Muscle layer of colon (tissue), 2 donors: Measurements from ENCODE around the gene ACADL.
"Not testable (repeated sequence)": the region's sequence is repeated elsewhere in the genome, so short reads cannot be mapped to it uniquely, and the experiment has no call there.

Source experiments
- H3K27ac ChIP-seq: one replicate; pipeline ENCODE4 v1.7.0; 2013; ENCODE audit warnings: low read depth, mild to moderate bottlenecking, low read length, moderate library complexity
- H3K27me3 ChIP-seq, 2 donors: one replicate each; pipeline ENCODE4 v1.7.0; 2013; ENCODE audit warnings: low read length in 2 of 2, mild to moderate bottlenecking in 2 of 2; ENCODE audit not compliant: insufficient read depth in 2 of 2, control insufficient read depth in 1 of 2
- H3K36me3 ChIP-seq: one replicate; pipeline ENCODE4 v1.7.0; 2013; ENCODE audit warnings: mild to moderate bottlenecking, low read length; ENCODE audit not compliant: insufficient read depth
- H3K4me1 ChIP-seq: one replicate; pipeline ENCODE4 v1.7.0; 2013; ENCODE audit warnings: mild to moderate bottlenecking, low read length; ENCODE audit not compliant: insufficient read depth
- H3K4me3 ChIP-seq, 2 donors: one replicate each; pipeline ENCODE4 v1.7.0; 2013; ENCODE audit warnings: low read length in 2 of 2, low read depth in 1 of 2, mild to moderate bottlenecking in 1 of 2, moderate library complexity in 1 of 2
- H3K9ac ChIP-seq: one replicate; pipeline ENCODE4 v1.7.0; 2013; ENCODE audit warnings: low read length
- H3K9me3 ChIP-seq: one replicate; pipeline ENCODE4 v1.7.0; 2013; ENCODE audit warnings: mild to moderate bottlenecking, low read length
- donor health status: abdominal sarcoma.
- donor health status: Adenocarcinoma of cecum.

The ACADL gene

DNA sequence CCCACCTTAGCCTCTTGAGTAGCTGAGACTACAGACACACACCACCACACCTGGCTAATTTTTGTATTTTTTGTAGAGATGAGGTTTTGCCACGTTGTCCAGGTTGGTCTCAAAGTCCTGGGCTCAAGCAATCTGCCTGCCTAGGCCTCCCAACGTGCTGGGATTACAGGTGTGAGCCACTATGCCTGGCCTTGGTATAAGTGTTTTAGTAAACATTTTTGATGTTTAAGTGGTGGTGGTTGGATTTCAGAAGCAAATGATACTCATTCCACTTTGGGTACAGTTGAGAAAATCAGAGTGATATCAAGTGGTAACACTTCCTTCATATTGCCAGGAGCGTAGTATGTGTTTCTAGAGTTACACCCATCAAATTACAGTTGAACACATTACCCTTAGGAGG lies 25.4 kb downstream of the ACADL start:
- Histone ChIP-seq H3K27ac (no peak overlapping the region), H3K36me3 (no peaks in the 10 kb centered on the region), H3K9ac (no peak overlapping the region), H3K4me3 (no peak overlapping the region), H3K4me1 (no peaks in the 10 kb centered on the region), H3K27me3 (no peaks in the 10 kb centered on the region), H3K9me3 (no peaks in the 10 kb centered on the region)

DNA sequence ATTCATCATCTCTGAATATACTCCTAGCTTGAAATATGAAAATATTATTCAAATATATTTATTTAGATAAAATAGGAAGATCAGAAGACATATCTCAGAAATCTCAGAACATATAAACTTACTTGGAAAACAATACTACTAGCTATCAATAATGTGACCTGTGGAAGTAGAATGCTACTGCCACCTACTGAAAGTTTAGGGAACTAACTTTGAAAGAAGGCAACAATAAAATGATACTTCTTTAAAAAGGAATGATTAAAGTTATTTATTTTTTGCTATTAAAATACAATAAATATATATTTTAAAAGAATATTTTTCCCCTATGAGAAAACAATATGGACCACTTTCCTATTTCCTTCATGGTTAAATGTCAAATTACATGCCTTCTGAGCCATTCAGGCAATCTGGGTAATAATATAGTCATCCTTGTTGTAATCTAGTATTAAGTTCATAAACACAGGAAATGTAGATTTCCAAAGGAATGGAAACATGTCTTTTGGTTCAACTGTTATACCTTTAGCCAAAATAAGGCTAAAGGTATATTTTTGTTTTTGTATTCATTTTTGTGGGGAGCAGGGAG lies 26.0 kb downstream of the ACADL start:
- Histone ChIP-seq H3K4me1 (no peaks in the 10 kb centered on the region), H3K9me3 (no peaks in the 10 kb centered on the region), H3K27me3 (no peaks in the 10 kb centered on the region), H3K36me3 (no peaks in the 10 kb centered on the region), H3K9ac (no peak overlapping the region), H3K4me3 (no peak overlapping the region), H3K27ac (no peak overlapping the region)

DNA sequence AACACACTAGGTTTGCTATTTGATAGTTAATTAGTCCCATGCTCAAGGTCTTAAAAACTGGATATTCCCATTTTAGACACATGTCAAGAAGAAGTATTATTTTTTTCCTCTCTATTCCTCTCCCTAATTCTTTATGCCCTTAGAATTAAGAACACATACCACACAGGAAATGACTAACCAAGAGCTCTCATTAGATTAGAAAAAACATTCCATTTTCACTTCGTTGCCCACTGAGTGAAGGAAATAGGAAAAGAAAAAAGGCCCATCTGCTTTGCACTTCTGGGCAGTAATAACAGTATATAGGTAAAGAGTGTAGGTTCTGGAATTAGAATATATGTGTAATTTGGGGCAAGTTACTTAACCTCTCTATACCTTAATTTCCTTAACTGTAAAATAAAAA lies 26.9 kb downstream of the ACADL start:
- no peaks in the 10 kb centered on the region for H3K4me1 ChIP-seq
- H3K27ac ChIP-seq = no peak overlapping the region
- no peaks in the 10 kb centered on the region for H3K36me3 ChIP-seq

DNA sequence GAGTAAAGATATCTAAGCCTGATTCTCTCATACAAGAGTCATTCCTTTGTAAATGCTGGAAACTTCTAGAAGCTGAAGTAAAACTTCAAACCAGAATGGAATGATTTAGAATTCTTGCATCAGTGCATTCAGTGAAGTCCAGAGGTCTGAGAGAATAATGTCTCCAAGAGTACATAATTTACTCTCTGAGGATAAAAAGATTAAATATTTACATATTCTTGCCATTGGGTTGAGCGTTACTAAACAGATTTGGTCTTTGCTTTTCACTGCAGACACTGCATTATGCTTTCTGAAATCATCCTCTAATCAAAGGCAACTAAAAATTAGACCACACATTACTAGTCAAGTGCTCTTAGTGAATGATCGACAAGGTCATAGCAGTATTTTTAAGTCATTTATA lies 27.5 kb downstream of the ACADL start:
- no peak overlapping the region for H3K9ac ChIP-seq
- H3K9me3 ChIP-seq = no peaks in the 10 kb centered on the region
- no peak overlapping the region for H3K27ac ChIP-seq
- no peak overlapping the region for H3K4me3 ChIP-seq
- no peaks in the 10 kb centered on the region for H3K27me3 ChIP-seq
- H3K36me3 ChIP-seq = no peaks in the 10 kb centered on the region
- no peaks in the 10 kb centered on the region for H3K4me1 ChIP-seq

More for the DNA sequence above, 26.9 kb downstream of the ACADL start:
- no peak overlapping the region for H3K4me3 ChIP-seq
- no peak overlapping the region for H3K9ac ChIP-seq
- H3K27me3 ChIP-seq = no peaks in the 10 kb centered on the region
- no peaks in the 10 kb centered on the region for H3K9me3 ChIP-seq

DNA sequence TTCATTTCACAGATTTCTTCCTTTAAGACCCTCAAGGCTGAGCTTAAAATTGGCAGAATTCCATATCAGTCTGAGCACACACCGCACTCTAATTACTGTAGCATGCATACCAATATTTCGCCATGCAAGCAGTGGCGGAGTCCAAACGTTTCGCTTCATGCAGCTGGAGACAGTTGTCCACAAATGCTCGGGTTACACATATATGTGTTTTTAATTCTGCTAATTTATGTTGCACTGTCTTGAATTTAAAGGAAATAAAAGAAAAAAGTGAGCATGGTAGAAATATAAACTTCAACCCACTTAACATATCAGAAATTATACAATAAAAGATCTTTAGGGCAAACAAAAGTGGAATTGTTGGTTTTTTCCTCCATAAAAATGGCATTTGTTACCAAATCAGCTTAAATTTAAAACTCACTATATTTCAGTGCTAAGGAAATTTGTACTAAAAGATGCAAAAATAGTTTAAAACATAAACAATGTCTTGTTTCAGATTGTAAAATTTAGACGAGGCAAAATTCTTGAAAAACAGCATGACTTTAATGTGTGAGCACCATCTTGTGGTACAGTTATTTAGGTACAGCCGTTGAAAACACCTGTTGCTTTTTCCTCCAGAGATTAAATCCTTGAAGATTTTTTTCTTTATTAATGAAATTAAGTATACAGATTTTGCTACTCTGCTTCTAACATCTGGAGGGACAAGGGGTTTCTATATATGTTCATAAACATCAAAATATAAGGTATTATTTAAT lies 30.0 kb downstream of the ACADL start:
- Histone ChIP-seq H3K4me3 (no peak overlapping the region), H3K36me3 (no peaks in the 10 kb centered on the region), H3K9ac (no peak overlapping the region), H3K9me3 (no peaks in the 10 kb centered on the region), H3K27ac (no peak overlapping the region), H3K4me1 (no peaks in the 10 kb centered on the region), H3K27me3 (no peaks in the 10 kb centered on the region)

DNA sequence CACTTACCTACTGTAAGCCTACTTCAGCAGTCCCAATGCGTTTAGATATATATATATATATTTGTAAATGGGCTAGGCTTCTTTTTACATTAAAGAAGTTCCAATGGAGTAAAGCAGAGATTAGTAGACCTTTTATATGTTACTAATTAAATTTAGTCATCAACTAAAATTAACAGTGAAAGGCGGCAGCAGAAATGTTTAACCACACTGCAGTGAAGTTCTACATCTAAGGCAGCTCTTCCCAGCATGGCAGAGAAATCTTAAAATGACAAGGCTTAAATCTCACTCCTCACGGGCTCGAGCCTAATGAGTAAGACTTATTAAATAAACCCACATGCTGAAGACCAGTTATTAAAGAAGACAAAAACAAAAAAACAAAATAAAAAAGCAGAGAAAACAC lies 34.9 kb downstream of the ACADL start:
- no peak overlapping the region for H3K27ac ChIP-seq
- no peaks in the 10 kb centered on the region for H3K9me3 ChIP-seq
- H3K4me1 ChIP-seq = no peaks in the 10 kb centered on the region
- no peak overlapping the region for H3K4me3 ChIP-seq
- H3K27me3 ChIP-seq = no peaks in the 10 kb centered on the region
- H3K9ac ChIP-seq = no peak overlapping the region
- H3K36me3 ChIP-seq = no peaks in the 10 kb centered on the region

DNA sequence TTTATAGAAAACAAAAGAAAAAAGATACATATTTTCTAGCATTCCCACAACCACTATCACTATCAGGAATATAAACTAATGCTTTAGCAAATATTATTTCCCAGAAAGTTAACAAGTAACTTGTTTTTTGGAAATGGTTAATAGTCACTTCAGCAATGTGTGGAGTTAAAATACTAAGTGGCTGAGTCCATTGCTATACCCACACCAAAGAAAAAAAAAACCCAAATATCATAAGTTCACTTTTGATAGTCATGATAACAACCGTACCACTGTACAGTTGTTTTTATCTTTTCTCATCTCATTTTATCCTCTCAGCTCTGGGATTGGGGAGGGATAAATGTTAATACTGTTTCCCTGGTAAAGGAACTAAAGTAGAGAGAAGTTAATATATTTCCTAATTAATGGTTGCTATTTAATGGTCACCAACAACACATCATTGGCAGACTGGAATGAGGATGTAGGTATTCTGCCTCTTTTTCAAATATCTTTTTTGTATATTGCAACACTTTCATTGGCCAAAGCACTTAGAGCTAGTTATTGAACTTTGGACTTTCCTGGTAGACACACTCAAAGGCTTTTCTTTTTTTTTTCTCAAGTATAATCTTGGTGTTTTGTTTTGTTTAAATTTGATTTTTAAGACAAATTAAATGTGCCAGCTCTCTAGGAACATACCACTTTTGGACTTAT lies 35.7 kb downstream of the ACADL start:
- H3K4me1 ChIP-seq = no peaks in the 10 kb centered on the region
- H3K27me3 ChIP-seq = no peaks in the 10 kb centered on the region
- no peak overlapping the region for H3K9ac ChIP-seq
- H3K4me3 ChIP-seq = no peak overlapping the region
- H3K36me3 ChIP-seq = no peaks in the 10 kb centered on the region
- H3K27ac ChIP-seq = no peak overlapping the region
- no peaks in the 10 kb centered on the region for H3K9me3 ChIP-seq

DNA sequence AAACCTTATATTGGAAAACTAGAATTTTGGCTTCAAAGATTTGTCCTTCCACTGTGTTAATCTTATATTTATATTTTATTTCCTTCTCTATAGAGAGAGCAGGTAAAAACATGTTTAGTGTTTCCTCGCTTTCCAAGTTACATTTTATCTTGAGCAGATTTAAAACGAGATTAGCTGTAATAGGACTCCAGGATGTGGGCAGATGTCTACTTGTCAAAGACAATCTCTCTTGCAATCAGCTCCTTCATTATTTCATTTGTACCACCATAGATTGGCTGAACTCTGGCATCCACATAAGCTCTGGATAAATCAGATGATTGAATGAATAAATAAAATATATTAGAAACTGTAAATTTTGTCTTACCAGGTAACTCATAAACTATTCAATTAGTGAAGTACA lies 36.5 kb downstream of the ACADL start:
- no peaks in the 10 kb centered on the region for H3K27me3 ChIP-seq
- no peak overlapping the region for H3K4me3 ChIP-seq
- H3K27ac ChIP-seq = no peak overlapping the region
- no peaks in the 10 kb centered on the region for H3K9me3 ChIP-seq
- no peaks in the 10 kb centered on the region for H3K36me3 ChIP-seq
- no peak overlapping the region for H3K9ac ChIP-seq
- H3K4me1 ChIP-seq = no peaks in the 10 kb centered on the region

DNA sequence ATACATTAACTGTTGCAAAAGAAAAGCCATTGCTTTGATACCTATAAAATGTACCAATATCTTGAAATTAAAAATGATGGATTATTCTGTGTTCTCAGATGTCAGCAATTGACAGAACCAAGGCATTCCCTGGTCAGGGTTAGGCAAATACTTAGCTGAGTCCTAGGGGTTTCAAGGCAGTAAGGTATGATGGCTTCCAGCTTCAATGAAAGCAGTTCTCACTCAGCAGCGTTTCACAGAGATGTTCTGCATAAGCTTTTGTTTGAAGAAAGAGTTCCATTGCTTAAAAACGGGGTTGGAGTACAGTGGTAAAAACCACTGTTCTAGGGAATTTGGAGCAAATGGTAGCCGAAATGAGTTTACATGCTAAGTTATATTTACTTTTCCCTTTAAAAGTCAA lies 37.1 kb downstream of the ACADL start:
- no peak overlapping the region for H3K9ac ChIP-seq
- H3K27me3 ChIP-seq = no peaks in the 10 kb centered on the region
- no peak overlapping the region for H3K27ac ChIP-seq
- H3K9me3 ChIP-seq = no peaks in the 10 kb centered on the region
- no peak overlapping the region for H3K4me3 ChIP-seq
- no peaks in the 10 kb centered on the region for H3K4me1 ChIP-seq
- no peaks in the 10 kb centered on the region for H3K36me3 ChIP-seq

DNA sequence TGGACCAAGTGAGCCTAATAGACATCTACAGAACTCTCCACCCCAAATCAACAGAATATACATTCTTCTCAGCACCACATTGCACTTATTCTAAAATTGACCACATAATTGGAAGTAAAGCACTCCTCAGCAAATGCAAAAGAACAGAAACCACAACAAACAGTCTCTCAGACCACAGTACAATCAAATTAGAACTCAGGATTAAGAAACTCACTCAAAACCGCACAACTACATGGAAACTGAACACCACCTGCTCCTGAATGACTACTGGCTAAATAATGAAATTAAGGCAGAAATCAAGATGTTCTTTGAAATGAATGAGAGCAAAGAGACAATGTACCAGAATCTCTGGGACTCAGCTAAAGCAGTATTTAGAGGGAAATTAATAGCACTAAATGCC lies 41.3 kb downstream of the ACADL start:
- H3K36me3 ChIP-seq, H3K4me3 ChIP-seq, H3K9ac ChIP-seq, H3K27ac ChIP-seq, H3K4me1 ChIP-seq, H3K27me3 ChIP-seq, H3K9me3 ChIP-seq: not testable (repeated sequence)

DNA sequence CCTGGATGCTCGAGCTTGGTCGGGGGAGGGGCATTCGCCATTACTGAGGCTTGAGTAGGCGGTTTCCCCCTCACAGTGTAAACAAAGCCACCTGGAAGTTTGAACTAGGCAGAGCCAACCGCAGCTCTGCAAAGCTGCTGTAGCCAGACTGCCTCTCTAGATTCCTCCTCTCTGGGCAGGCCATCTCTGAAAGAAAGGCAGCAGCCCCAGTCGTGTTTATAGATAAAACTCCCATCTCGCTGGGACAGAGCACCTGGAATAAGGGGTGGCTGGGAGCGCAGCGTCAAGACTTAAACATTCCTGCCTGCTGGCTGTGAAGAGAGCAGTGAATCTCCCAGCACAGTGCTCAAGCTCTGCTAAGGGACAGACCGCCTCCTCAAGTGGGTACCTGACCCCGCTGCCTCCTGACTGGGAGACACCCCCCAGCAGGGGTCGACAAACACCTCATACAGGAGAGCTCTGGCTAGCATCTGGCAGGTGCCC lies 43.6 kb downstream of the ACADL start:
- H3K36me3 ChIP-seq, H3K4me3 ChIP-seq, H3K4me1 ChIP-seq, H3K9ac ChIP-seq, H3K27ac ChIP-seq, H3K27me3 ChIP-seq, H3K9me3 ChIP-seq: not testable (repeated sequence)
